ENCODE measurements around the gene SMTN.

GRCh38 chr22:31107894-31108218 is 26.7 kb downstream of the SMTN start:
- TF ChIP-seq EZH2 (IDR thresholded peaks at IDR 0.05; ENCODE audit: borderline replicate concordance, low read length) = no peak
- TF ChIP-seq, protein P1, sequence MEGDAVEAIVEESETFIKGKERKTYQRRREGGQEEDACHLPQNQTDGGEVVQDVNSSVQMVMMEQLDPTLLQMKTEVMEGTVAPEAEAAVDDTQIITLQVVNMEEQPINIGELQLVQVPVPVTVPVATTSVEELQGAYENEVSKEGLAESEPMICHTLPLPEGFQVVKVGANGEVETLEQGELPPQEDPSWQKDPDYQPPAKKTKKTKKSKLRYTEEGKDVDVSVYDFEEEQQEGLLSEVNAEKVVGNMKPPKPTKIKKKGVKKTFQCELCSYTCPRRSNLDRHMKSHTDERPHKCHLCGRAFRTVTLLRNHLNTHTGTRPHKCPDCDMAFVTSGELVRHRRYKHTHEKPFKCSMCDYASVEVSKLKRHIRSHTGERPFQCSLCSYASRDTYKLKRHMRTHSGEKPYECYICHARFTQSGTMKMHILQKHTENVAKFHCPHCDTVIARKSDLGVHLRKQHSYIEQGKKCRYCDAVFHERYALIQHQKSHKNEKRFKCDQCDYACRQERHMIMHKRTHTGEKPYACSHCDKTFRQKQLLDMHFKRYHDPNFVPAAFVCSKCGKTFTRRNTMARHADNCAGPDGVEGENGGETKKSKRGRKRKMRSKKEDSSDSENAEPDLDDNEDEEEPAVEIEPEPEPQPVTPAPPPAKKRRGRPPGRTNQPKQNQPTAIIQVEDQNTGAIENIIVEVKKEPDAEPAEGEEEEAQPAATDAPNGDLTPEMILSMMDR (IDR thresholded peaks at IDR 0.05; ENCODE audit: low read length) = no peak; the same call in 1 of the 2 replicates
